ENCODE results near the gene INTS2. TPM values are rescaled to one million over a fixed set of nuclear protein-coding genes. Genes with fewer than 3 reads are reported as not detected.
"Not testable (repeated sequence)": the region's sequence is repeated elsewhere in the genome, so short reads cannot be mapped to it uniquely, and the experiment has no call there.

Gene INTS2
- total and polyA plus RNA-seq, 2 donors (not counting 1 experiment from before 2014, with no cell fraction given): 3.5 to 19.5 TPM

GRCh38 chr17:61826198-61826597 lies 101.6 kb downstream of the INTS2 start:
- WGBS (ENCODE audit: insufficient coverage): no CpG with 5 or more reads among the region's 2 CpGs
- ATAC-seq (ENCODE audit: low read depth); H3K27ac Mint-ChIP-seq: not testable (repeated sequence)

GRCh38 chr17:61825448-61826137 lies 102.2 kb downstream of the INTS2 start:
- 83% methylated on average over 1 of the region's 2 CpGs for WGBS (ENCODE audit: insufficient coverage)
- Histone ChIP-seq H3K9ac (ENCODE audit: low read length) (no peak overlapping the region), H3K79me2 (ENCODE audit: control insufficient read depth, insufficient read depth, low read length) (no peaks in the 10 kb centered on the region), H3K4me1 (ENCODE audit: control insufficient read depth in 2 of 2, insufficient read depth in 2 of 2, low read length in 2 of 2) (no peaks in the 10 kb centered on the region), H3K4me2 (replicated peaks; ENCODE audit: low read depth, low read length, poor library complexity, severe bottlenecking) (no peak overlapping the region), H4K20me1 (ENCODE audit: control insufficient read depth, insufficient read depth, low read length, poor library complexity, severe bottlenecking) (no peaks in the 10 kb centered on the region), H3K27me3 (replicated peaks in 1 of 4; ENCODE audit: control extremely low read depth in 1 of 4, control insufficient read depth in 3 of 4, insufficient read depth in 4 of 4, low read length in 3 of 4) (no peaks in the 10 kb centered on the region), H3K4me3 (ENCODE audit: control extremely low read depth in 1 of 5, extremely low read depth in 1 of 5, insufficient read depth in 1 of 5, low read depth in 2 of 5, low read length in 4 of 5) (no peak overlapping the region), H2AFZ (ENCODE audit: insufficient read depth, low read depth, low read length, poor library complexity, severe bottlenecking) (no peak overlapping the region), H3K9me3 (ENCODE audit: control extremely low read depth in 1 of 3, control insufficient read depth in 2 of 3, insufficient read depth in 1 of 3, low read length in 2 of 3) (peaks cover 1 to 5% (median 4%) of the 10 kb centered on the region in 3 donors), H3K36me3 (replicated peaks in 1 of 2; ENCODE audit: control extremely low read depth in 1 of 2, control insufficient read depth in 1 of 2, extremely low read depth in 1 of 2, insufficient read depth in 2 of 2, low read length in 1 of 2) (no peaks in the 10 kb centered on the region), H3K27ac (ENCODE audit: low read length in 2 of 2) (no peak overlapping the region)
- Mint-ChIP-seq H3K27ac (no peak overlapping the region), H3K4me1 (no peaks in the 10 kb centered on the region), H3K4me3 (no peak overlapping the region), H3K9me3 (ENCODE audit: insufficient read depth) (no peaks in the 10 kb centered on the region), H3K27me3 (no peaks in the 10 kb centered on the region)
- intact Hi-C loops (cut with micrococcal nuclease): no loop called here
- TF ChIP-seq EZH2 (IDR thresholded peaks at IDR 0.05; ENCODE audit: borderline replicate concordance, insufficient read depth, low read depth, low read length, poor library complexity, severe bottlenecking): no peak
- no peak for TF ChIP-seq CTCF (IDR thresholded peaks at IDR 0.05)
- DNase-seq (no peak), ATAC-seq (ENCODE audit: low read depth) (no peak)
- POLR2A ChIA-PET: no interaction called here
- CTCF ChIA-PET: no interaction called here

More at GRCh38 chr17:61826198-61826597, 101.6 kb downstream of the INTS2 start:
- DNase-seq; H3K9me3 ChIP-seq (ENCODE audit: control extremely low read depth in 1 of 3, control insufficient read depth in 2 of 3, insufficient read depth in 1 of 3, low read length in 2 of 3); H3K9ac ChIP-seq (ENCODE audit: low read length); H3K27ac ChIP-seq (ENCODE audit: low read length in 2 of 2); POLR2A ChIA-PET; H3K4me1 Mint-ChIP-seq; H3K4me3 ChIP-seq (ENCODE audit: control extremely low read depth in 1 of 5, extremely low read depth in 1 of 5, insufficient read depth in 1 of 5, low read depth in 2 of 5, low read length in 4 of 5); H3K4me3 Mint-ChIP-seq; CTCF ChIA-PET; H3K9me3 Mint-ChIP-seq (ENCODE audit: insufficient read depth); H3K27me3 ChIP-seq (replicated peaks in 1 of 4; ENCODE audit: control extremely low read depth in 1 of 4, control insufficient read depth in 3 of 4, insufficient read depth in 4 of 4, low read length in 3 of 4); H3K4me2 ChIP-seq (replicated peaks; ENCODE audit: low read depth, low read length, poor library complexity, severe bottlenecking); H4K20me1 ChIP-seq (ENCODE audit: control insufficient read depth, insufficient read depth, low read length, poor library complexity, severe bottlenecking); intact Hi-C loops (cut with micrococcal nuclease); H2AFZ ChIP-seq (ENCODE audit: insufficient read depth, low read depth, low read length, poor library complexity, severe bottlenecking); H3K79me2 ChIP-seq (ENCODE audit: control insufficient read depth, insufficient read depth, low read length); H3K36me3 ChIP-seq (replicated peaks in 1 of 2; ENCODE audit: control extremely low read depth in 1 of 2, control insufficient read depth in 1 of 2, extremely low read depth in 1 of 2, insufficient read depth in 2 of 2, low read length in 1 of 2); H3K27me3 Mint-ChIP-seq; H3K4me1 ChIP-seq (ENCODE audit: control insufficient read depth in 2 of 2, insufficient read depth in 2 of 2, low read length in 2 of 2): not testable (repeated sequence)

All from B cell (primary cell).